Fibroblast of skin of right biceps (primary cell): ENCODE data around the gene GLRB.
"Not testable (repeated sequence)": the region's sequence is repeated elsewhere in the genome, so short reads cannot be mapped to it uniquely, and the experiment has no call there.

Experiments used
- DNase-seq: peaks from one replicate; pipeline ENCODE4 v3.0.0-alpha.2; 2013

Gene GLRB

DNA sequence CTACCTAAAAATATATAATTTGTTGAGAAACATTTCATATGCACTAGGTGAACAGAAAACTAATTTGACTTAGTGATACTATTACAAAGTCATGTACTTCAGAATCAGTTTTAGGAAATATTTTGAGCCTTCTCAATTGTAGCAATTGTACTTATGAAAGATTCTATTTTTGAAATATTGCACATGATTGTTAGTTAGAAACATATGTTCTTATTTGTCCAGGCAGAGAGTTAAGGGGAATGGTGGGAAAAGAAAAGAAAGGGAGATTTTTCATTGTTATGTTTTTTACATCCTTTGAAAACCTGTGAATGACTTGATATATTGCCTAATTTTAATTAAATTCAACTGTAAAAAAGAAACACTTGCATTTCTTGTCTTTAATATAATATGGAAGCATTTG is 66.0 kb downstream of the GLRB start:
- no peak for DNase-seq

DNA sequence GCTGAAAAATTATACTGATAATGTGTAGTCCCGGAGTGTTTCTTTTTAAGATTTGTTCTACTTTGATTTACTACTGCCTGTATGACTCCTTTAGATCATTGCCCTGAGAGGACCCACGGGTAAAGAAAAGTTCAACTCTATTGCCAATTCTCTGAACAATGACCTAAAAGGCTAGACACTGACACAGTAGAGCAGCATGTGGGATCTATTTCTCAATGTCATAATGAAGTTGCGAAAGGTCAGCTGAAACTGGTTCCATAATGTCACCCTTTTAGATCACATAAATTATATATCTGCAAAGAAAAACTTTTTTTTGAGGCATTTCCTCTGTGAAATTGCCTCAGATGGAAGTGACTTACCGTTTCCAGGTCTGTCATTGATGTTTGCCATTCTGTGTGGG is 67.4 kb downstream of the GLRB start:
- DNase-seq, result peak; percentile 17

DNA sequence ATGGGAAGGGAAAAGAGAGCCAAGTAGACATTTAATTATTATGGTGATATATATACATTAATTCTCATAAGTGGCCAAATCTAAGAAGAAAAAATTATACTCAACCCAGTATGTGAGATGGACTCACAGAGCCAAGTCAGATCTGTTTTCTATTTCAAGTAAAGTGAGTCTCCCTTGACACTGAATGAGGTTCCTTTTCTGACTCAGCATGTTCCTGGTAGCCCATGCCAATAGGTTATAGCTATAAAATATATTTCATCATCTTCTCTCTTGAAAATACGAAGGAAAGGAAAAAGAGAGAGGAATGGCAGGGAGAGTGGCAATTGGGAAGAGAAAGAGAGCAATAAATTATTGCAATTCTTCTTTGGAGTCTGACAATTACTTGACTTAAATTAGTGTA is 75.8 kb downstream of the GLRB start:
- DNase-seq, result peak; percentile 8

DNA sequence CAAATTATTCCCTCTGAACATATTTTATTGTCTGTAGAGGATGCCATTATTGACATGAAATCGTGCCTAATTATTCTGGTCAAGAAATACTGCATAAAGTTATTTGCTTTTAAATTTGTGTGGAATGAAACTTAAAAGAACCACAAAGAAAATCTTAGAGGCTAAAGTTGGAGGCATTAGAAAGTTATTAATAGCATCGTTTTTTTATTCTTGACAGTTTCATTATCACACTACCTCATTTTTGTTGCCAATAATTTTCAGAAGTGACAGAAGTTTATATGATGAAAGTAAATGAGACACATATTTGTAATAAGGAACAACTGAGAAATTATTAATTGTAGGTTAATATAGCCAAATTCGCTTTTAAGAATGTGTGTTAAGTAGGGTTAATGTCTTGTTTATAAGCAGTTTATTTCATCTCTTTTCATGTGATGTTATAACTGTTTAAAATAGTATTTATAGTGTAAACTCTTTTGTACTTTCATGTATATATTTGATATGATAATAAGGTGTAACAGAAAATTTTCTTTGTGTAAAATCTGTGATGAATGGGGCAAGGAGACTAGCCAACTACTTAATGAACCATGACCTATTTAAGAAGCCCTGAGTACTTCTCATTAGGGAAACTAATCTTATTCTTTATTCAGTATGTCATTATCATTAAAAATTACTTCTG is 90.1 kb downstream of the GLRB start:
- DNase-seq, result no peak

DNA sequence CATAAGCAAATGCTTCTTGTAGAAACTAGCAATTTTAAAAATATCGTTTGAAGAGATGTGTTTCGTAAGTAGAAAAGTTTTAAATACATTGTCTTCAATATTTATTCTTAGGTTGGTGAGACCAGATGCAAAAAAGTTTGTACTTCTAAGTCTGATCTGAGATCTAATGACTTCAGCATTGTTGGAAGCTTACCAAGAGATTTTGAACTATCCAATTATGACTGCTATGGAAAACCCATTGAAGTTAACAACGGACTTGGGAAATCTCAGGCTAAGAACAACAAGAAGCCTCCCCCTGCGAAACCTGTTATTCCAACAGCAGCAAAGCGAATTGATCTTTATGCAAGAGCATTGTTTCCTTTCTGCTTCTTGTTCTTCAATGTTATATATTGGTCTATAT is 94.4 kb downstream of the GLRB start:
- peak; percentile 22 for DNase-seq

DNA sequence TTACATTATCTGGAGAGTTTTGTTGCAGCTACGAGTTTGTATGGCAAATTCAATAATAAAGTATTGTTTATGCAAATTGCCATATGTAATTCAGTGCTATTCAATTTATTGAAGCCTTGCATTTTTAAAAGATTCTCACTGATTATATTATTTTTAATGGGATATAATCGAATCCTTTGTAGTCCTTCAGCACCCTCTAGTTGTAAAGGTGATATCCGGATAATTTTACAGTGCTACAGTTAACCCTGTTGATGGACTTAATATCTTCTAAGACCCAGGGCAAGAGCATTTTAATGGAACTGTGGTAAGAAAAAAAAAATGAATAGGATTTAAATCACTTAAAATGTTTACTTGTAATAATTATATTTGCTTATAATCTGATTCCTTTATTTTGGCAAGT is 96.1 kb downstream of the GLRB start:
- DNase-seq, result peak; percentile 20

DNA sequence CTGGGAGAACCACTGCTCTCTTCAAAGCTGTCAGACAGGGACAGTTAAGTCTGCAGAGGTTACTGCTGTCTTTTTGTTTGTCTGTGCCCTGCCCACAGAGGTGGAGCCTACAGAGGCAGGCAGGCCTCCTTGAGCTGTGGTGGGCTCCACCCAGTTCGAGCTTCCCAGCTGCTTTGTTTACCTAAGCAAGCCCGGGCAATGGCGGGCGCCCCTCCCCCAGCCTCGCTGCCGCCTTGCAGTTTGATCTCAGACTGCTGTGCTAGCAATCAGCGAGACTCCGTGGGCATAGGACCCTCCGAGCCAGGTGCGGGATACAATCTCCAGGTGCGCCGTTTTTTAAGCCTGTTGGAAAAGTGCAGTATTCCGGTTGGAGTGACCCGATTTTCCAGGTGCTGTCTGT is 104.3 kb downstream of the GLRB start:
- DNase-seq, result not testable (repeated sequence)

DNA sequence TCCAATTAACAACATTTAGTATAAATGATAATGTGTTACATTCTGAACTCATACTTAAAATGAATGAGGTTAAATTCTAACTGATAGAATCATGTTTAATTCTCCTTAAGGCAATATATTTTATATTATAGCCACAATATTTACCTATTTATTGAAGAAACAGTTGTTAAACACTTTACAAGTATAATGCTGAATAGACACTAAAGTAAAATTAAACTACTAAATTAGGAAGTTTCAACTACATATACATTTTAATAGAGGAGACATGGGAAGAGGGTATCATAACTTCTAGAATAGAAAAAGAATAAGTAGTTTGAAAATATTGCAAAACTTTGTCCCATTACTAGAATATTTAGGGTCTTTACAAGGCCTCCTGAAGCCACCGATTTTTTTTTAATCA is 108.3 kb downstream of the GLRB start:
- DNase-seq, result no peak

DNA sequence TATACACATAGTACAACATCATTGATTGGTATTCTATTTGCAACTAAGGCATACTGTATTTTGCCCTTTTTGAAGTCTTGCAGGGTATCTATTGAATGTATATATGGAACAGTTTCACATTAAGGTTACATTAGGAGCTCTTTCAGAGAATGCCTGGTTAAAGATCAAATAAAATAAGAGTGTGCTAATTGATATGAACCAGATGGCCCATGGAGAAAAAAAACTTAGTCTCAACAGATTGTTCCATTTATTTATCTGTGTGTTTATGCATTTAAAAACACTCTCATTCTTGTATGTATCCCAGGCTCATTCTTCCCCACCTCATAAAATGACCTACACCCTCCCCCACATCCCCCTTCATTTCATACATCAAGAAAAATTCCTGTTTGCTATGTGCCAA is 109.4 kb downstream of the GLRB start:
- no peak for DNase-seq

DNA sequence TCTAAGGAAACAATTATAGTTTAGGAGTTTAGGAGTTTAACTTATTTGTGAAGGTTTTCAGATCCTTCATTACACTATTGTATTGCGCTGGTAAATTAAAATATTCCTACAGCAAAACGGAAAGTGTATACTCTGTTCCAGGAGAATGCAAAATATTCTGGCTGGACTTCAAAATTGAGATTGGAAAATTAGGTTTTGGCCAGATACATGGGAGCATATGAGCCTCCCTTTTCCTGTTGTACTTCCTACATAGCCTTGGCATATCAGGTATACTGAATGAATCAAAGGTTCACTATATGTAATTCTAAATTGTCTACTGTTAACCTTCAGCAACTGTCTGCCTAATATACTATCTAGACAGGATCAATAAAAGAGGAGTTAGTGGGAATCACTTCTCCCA is 119.4 kb downstream of the GLRB start:
- no peak for DNase-seq

DNA sequence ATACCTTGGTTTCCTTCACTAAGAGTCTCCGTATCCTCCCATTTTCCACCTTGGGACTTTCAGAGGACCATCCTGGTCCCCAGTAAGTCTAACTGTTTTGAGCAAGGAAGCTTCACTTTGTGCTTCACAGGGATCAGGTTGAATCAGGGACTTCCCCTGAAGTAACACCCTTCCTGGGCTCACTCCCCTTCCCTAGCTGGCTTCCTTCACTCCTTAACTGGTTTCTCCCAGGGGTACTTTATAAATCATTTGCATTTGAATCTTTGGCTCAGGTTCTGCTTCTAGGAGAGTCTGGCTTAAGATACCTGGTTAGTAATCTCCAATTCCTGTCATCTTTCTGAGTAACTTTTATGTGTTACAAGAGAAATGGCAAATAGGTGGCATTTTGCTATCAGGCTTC is 120.1 kb downstream of the GLRB start:
- DNase-seq, result no peak

DNA sequence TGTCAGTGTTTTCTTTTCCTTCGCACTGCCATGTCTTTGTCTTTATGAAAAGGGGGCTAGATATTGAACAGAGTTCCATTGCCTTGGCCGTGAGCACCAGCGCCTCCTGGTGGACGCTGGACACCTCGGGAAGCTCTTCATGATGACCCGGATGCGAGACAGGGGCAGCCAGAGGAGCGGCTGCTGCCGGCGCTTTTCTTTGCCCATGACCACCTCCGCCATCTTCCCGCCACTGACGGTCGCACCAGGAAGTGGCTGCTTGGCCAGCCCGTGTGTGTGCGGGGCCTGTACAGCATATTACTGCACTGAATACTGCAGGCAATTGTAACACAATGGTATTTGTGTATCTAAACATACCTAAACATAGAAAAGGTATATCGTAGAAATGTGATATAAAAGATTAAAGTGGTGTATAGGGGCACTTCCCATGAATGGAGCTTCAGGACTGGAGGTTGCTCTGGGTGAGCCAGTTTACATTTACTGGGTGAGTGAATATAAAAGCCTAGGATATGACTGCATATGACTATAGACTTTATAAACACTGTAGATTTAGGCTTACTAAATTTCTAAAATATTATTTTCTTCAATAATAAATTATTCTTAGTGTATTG is 128.8 kb downstream of the GLRB start:
- no peak for DNase-seq

DNA sequence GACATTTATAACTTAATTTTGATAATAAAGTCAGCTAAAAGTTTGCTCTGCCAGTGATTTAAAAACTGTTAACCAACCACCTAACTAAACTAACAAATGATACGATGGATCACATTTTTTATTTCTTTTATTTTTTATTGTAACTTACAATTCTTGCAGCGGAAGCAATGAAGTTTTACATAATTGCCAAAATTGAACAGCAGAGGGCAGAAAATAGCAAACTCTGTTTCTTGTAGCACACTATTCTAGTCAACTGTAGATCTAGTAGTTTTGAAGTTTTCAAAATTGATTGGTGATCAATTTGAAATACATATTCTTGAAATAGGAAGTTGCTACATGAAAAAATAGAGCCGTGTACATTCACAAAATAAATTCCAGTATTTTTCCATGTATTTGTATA is 141.8 kb downstream of the GLRB start:
- DNase-seq, result no peak

DNA sequence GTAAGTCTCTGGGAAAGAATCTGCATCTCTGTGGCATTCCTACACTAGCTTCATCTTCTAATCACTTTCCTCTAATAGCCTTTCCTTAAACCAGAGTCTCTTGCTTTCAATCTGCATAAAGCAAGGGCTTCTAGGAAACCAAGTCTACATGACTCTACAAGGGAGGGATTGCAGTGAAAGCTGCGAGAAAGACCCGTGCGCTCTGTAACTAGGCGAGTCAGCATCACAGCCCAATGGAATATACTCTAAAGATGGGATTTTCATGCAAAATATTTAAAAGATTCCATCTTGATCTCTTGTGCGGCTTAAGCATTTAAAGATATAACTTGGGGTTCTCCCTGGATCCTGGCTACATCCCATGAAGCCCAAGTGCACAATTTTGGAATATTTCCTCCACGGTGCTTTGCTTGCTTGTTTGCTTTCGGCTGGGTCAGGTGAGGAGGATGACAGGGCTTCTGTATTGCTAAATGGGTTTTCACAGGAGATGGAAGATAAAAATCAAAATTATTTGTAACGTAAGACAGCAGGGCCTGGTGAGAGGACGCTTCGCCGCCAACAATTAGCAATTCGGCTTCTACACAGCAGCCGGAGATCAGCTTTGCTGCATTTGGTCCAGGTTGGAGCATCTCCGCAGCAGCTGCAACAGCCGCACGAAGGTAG is 143.9 kb downstream of the GLRB start:
- no peak for DNase-seq

DNA sequence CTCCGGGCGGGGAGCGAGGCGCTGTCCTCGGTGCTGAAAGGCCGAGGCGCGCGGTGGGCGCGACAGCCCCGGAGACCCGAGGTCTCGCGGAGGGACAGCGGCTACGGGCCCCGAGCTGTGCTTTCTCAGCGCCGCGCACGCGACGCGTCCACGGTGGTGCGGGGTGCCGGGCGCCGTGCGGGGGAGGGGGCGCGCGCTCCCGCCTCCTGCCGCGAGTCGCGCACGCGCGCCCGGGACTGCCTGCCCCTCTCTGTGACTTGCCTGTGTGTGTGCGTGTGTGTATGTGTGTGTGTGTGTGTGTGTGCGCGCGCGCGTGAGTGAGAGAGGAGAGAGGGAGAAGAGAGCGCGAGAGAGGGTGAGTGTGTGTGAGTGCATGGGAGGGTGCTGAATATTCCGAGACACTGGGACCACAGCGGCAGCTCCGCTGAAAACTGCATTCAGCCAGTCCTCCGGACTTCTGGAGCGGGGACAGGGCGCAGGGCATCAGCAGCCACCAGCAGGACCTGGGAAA is 144.5 kb downstream of the GLRB start, which contains the start of gene GRIA2:
Gene GRIA2, plus strand, starts transcription at position 358 of the 511 bp plus-strand sequence. CDS start 315 bp downstream, outside the sequence.
- peak; percentile 71 for DNase-seq

DNA sequence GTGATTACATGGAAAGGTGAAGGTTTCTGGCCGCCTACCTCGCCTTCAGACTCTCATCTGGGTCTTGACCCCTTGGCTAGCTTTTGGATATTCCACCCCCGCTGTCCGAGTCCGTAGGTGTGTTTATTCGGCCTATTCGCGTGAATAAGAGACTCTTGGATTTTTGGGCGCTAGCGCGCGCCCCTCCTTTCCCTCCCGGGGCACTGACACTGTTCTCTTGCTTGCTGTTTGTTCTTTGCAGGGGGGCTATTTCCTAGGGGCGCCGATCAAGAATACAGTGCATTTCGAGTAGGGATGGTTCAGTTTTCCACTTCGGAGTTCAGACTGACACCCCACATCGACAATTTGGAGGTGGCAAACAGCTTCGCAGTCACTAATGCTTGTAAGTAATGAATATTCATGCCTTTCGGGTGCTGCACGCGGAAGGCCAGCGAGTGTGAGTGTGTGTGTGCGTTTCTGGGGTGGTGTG is 145.5 kb downstream of the GLRB start:
- DNase-seq, result no peak
